Measurements from ENCODE around the gene DSC2.

DNA sequence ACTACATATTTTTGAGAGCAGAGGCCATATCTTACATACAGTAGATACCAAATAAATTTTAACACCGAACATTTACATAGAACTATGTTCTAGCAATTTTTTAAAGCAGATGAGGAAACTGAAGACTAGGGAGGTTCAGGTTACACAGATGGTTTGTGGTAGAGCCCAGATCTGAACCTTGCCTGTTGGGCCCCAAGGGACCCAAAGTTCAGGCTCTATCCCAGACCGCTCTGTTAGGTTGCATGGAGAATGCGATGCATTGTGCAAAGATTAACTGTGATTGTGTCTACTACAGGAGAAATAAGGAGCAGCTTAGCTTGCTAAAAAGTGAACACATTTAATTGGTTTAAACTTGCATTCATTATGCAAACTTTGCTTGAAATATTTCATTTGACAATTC lies 43.3 kb downstream of the DSC2 start:
- no peak for TF ChIP-seq POLR2A (IDR thresholded peaks at IDR 0.05; ENCODE audit: control extremely low read depth in 1 of 2, low read depth in 2 of 2, low read length in 2 of 2)
- TF ChIP-seq CEBPB (IDR thresholded peaks at IDR 0.05; ENCODE audit: low read depth, low read length), result no peak
- TF ChIP-seq, protein P1, sequence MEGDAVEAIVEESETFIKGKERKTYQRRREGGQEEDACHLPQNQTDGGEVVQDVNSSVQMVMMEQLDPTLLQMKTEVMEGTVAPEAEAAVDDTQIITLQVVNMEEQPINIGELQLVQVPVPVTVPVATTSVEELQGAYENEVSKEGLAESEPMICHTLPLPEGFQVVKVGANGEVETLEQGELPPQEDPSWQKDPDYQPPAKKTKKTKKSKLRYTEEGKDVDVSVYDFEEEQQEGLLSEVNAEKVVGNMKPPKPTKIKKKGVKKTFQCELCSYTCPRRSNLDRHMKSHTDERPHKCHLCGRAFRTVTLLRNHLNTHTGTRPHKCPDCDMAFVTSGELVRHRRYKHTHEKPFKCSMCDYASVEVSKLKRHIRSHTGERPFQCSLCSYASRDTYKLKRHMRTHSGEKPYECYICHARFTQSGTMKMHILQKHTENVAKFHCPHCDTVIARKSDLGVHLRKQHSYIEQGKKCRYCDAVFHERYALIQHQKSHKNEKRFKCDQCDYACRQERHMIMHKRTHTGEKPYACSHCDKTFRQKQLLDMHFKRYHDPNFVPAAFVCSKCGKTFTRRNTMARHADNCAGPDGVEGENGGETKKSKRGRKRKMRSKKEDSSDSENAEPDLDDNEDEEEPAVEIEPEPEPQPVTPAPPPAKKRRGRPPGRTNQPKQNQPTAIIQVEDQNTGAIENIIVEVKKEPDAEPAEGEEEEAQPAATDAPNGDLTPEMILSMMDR (IDR thresholded peaks at IDR 0.05; ENCODE audit: control extremely low read depth in 1 of 3, insufficient read depth in 1 of 3, low read depth in 1 of 3, low read length in 3 of 3), result no peak
- no peak for TF ChIP-seq JUND (IDR thresholded peaks at IDR 0.05; ENCODE audit: low read length)

Measured in H1 (cell line).